NCI-H2029 (cell line): ENCODE results near the gene MYCBP.
"Not testable (repeated sequence)": the region's sequence is repeated elsewhere in the genome, so short reads cannot be mapped to it uniquely, and the experiment has no call there.

Experiments used
- DNase-seq: peaks from one replicate; lab custom pipeline; 2025; lab: John Stamatoyannopoulos, UW

MYCBP gene

DNA sequence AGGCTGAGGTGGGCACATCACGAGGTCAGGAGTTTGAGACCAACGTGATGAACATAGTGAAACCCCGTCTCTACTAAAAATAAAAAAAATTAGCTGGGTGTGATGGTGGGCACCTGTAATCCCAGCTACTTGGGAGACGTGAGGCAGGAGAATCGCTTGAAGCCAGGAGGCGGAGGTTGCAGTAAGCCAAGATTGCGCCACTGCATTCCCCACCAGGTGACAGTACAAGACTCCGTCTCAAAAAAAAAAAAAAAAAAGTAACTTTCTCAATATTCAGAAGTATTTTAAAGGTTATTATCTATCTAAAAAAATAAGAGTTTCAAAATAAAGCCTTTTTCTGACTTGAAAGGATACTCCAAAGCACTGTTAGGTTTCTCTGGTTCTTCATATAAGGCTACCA lies 5.9 kb downstream of the MYCBP start:
- DNase-seq: no peak

DNA sequence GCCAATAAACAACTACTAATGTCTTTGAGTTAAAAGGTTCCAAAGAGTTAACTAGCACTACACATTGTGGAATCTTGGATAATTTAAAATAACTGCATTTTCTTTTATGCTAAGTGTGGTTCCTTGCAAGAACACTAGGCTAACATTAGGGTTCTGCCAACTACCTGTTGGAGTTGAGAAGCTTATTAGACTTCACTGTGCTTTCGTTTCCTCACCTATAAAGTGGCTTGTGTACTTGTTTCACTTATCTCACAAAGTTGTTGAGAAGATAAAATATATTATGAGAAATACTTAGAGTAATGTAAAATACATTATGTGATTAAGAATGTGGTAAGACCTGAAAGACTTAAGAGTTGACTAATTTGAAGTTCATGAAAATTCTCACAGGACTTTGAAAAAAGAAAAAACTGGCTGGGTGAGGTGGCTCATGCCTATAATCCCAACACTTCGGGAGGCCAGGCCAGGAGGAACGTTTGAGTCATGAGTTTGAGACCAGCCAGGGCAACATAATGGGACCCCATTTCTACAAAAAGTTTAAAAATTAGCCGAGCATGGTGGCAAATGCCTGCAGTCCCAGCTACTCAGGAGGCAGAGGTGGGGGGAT lies 7.9 kb downstream of the MYCBP start:
- DNase-seq: no peak

DNA sequence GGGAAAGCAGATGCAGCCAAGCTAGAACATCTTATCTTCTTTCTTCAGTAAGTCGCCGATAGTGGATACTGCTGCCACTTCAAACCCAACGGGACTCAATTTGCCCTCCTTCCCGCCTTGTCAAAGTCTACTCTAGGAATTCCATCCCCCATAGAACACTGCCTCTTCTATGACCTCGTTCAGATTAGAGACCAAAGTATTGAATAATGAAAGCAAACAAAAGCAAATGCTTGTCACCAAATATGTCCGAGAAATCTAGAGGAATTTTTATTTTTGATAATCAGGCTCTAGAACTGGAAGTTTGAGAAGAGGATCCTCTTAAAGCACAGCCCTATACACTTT lies 12.7 kb downstream of the MYCBP start:
- DNase-seq: peak; percentile 67

DNA sequence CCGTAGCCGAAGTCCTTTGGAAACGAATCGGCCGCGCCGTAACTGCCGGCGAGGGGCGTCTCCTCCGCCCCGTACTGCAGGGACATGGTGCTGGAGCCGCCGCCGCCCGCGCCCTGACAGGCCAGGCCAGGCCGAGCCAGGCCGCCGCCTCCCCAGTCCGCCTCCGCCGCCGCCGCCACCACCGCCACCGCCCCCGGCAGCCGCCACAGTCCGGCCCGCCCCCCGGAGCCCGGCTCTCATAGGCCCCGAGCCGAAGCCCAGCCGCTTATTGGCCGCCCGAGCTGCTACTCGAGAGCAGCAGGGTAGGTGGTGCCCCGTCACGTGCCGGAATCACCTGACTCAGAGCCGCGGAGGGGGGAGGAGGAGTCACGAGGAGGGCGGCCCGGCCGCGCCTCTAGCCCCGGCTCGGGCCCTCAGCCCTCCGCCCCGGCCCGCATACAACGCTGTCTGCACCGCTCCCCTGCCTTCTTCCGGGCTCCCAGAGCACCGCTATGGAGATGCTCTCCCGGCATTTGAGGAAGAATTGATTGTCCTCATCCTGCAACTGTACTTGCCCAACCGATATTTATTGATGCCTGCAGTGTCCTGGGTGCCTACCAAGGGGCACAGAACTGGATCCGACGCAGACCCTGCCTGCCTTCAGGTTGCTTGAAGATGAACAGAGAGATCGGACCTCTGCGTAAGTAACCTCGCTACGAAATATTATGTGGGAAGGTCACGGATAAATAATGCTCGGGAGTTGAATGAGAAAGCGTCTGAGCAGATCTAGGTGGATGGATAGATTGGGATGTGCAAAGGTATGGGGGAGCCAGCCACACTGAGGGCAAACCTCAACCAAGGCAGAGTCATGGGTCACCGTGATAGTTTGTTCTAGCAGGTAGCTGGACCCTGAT lies 13.3 kb downstream of the MYCBP start, which contains the start of gene RRAGC:
Gene RRAGC, minus strand, starts transcription at position 212 of the 893 bp plus-strand sequence. Its CDS starts 126 bp downstream, at position 86.
- DNase-seq: peak; percentile 100

DNA sequence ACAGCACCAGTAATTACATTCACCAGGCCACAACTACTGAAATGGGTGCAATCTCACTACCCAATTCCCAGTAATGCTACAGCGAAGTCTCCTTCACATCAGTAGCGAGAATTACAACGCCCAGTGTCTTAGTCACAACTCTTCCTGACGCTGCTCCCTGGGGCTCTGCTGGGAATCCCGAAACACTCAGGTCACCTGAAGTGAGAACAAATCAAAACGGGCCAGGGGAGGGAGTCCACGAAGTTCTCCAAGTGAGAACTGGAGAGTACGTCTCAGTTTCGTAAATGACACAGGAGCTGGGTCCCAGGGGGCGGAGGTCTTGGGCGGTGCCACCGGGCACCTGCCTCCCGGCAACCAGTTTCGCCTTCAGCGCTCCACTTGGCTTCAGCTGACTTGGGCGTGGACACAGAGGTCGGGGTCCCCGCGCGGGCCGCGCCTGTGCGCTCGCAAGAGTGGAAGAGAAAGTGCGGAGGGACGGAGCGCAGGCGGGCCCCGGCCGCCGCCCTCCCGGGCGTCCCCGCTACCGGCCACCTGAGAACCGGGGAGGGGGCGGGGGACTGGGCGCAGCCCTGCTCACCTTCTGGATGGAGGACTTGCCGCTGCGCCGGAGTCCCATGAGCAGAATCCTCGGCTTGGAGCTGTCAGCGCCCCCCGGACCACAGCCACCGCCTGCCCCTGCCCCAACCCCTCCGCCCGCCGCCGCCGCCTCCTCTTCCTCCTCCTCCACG lies 14.2 kb downstream of the MYCBP start:
- peak; percentile 96 for DNase-seq

DNA sequence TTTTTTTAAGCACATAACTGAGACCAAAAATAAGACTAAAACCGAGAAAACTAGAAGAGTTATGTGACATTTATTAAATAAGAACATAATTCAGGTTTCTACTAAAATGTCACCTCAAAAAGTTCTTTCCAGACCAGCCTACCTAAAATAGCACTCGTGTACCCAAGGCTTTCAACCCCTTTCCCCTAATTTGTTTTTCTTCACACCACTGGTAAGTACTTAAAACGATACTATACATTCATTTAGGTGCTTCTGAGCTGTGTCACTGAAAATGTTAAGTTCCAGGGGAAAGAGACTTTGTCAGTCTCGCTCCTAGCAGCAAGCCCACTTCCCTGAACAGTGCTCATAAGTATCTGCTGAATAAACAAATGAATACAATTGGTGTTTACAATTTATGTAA lies 20.4 kb downstream of the MYCBP start:
- DNase-seq: no peak

DNA sequence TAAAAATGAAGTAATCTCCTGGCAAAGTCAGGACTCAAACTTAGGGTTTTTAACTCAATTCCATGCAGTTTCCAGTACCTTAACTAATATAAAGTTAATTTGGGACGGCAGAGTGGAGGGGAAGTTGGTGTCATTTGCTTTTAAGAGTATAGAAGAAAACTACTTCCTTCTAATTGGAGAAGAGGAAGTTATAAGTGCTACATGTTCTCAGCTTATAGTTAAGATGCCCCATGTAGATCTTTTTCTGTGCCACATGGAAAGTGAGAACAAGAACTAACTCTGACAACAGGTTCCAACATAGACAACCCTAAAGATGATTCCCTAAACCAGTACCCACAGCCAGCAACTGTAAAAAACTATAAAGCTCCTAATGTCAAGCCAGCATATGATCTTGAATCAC lies 25.1 kb downstream of the MYCBP start:
- DNase-seq: no peak

DNA sequence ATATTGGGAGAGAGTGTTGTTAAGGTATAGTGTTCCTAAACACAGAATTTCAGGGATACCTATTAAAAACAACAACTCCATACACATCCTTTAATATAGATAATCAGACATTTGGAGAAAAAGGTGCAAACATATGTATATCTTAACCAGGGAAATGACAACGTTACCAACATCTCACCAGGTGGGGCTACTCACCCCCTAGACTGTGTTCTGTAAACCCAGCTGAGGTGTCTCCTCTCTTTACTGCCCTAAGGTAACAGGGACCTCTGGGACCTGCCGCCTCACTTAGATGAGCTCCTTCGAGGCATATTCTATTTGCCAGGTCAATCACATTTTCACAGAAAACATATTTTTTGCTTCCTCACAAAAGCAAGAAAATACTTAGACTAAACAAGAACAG lies 26.9 kb downstream of the MYCBP start:
- no peak for DNase-seq

DNA sequence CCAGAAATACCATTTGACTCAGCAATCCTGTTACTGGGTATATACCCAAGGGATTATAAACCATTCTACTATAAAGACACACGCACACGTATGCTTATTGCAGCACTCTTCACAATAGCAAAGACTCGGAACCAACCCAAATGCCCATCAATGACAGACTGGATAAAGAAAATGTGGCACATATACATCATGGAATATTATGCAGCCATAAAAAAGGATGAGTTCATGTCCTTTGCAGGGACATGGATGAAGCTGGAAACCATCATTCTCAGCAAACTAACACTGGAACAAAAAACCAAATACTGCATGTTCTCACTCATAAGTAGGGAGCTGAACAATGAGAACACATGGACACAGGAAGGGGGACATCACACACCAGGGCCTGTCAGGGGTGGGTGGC lies 28.1 kb downstream of the MYCBP start:
- not testable (repeated sequence) for DNase-seq

DNA sequence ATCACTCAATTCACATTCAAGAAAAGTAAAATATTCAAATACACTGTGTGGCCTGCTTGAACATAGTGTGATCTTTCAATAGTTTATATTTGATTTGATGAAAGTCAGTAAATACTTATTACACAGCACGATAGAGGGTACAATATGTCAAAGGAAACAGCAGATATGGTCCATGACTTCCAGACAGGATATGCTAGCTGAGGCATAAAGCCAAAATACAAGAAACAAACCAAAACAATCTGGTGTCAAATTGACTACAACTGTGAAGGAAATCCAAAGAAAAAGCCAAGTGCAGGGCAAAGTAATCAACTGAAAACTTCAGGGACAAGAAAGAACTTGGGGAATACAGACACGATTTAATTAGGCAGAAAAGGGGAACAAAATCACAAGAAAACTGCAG lies 32.9 kb downstream of the MYCBP start:
- no peak for DNase-seq

DNA sequence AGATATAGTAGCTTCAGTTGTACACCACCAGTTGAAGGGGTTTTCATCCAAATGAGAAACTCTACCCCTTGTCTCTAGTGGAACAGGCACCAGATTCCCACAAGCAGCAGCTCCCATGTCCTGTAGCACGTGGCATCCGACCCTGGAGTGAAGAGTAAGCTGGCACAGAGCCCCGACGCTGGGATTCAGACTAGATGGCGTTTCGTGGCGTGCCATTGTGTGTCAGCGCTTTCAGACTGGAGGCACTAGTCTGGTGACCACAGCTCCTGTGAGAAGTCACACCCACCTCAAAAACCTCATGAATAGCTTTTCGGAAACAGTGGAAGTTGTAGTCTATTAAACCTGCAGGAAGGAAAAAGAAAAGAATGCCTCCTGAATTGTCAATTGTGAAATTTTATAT lies 33.8 kb downstream of the MYCBP start:
- DNase-seq: no peak

DNA sequence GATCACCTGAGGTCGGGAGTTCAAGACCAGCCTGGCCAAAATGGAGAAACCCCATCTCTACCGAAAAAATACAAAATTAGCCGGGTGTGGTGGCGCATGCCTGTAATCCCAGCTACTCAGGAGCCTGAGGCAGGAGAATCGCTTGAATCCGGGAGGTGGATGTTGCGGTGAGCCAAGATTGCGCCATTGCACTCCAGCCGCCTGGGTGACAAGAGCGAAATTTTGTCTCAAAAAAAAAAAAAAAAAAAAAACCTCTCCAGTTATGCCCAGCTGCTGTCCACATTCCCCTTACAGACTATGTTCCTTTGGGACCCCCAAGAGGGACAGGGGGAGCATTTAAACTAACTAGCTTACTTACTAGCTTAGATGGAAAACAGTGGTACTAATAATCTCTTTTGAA lies 36.8 kb downstream of the MYCBP start:
- not testable (repeated sequence) for DNase-seq

DNA sequence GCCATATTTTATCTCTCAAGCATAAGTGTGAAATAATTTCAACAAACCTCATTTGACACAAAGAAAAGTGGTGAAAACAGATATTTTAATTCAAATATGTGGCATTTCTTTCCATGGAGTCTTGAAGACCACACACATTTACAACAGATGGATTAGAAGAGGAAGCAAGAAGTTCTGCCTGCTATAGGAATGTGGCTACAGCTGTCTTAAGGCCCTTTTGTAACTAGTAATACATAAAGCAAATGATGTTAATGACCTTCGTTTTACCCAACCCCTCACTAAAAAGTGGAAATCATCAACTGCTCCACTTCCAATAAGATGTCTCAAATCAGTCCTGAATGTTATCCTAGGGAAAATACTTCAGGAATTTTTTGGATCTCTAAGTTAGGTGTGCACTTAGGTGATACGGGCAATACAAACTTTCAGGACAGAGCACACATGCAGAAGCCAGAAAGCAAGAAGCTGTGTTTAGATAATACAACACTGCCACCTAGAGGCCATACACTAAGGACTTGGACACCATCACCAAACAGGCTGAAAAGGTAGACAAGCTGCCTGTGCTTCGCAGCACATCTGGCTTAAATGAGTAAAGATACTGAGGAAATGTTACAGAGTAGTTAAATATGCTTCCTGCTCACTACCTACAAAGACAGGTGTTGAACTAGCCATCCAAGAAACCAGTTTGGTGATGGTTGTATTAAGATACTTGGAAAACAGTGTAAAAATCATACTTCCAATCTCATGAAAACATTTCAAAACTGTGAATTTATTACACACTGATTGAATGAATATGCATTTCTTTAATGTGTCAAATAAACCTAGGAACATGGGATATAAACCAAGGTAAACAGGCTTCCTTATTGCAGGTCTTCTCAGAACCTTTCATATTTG lies 38.0 kb downstream of the MYCBP start:
- DNase-seq: peak; percentile 100

DNA sequence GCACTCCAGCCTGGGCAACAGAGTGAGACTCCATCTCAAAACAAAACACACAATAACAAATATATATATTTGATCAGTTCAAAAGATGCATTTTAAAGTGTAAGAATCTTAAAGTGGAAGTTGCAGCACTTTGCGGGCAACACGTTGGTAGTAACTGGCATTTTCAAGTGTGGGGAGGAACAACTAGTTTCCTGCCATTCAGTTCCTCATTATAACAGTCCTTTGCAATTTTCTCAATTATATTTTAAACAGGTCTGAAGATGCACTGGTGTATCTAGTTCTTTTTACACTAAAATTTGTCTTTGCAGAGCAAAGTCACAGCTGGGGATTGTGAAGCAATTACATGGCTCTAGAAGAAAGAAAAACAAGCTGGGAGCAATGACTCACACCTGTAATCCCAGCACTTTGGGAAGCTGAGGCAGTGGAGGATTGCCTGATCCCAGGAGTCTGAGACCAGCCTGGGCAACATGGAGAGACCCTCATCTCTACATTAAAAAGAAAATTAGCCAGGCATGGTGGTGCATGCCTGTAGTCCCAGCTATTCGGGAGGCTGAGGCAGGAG lies 38.8 kb downstream of the MYCBP start:
- DNase-seq: no peak

DNA sequence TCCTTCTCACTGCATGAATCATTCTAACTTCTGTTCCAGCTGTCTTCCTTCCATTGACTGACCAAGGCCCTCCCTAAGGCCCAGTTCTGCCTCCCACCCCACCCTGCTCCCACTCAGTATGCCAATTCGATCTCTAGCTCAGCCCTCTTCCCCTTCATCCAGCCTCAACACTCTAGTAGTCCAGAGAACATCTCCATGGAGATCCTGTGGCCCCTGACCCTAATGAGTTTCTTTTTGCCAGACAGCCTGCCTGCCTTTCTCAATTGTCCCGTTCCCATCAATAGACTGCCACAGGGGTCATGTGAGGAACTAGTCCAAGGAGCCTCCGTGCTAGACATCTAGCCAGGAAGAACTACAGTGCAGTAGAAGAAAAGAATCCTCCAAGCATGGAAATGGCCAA lies 40.0 kb downstream of the MYCBP start:
- no peak for DNase-seq

DNA sequence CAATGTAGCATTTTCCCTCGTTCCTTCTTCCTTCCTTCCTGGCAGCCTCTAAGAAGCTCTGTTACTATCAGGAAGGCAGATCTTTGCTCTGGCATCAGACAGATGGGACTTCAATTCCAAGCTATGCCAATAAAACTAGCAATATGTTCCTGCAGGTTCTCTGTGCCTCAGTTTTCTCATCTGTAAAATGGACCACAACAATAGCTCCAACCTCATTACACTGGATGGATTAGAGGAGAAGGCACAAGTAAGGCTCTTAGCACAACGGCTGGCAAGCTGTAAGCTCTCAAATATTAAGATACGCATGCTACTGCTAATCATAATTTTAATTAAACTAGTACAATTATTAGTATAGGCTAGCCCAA lies 40.8 kb downstream of the MYCBP start:
- DNase-seq: no peak

DNA sequence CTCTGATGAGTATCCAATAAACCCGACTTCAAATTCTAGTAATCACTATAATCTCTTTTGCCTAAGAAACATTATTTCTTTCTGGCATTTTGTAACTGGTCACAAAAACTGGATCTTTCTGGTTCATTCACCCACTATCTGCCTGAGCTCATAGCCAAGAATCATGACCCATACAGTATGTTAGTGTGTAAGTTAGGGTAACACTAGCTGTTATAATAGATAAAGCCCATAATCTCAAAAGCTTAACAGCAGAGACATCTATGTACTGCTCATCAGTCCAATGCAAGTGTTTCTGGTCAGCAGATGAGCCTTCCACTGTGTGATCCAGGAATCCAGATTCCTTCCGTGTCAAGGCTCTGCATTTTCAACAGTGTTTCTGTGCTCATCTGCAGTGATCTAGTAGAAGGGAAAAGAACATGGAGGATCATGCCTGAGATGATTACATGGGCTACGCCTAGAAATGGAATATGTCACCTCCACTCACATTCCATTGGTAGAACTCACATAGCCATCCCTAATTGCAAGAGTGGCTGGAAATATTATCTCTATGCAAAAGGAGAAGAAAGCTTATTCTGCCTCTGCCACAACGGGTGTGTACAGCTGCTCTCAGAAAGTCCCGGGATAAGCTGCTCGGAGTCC lies 41.3 kb downstream of the MYCBP start:
- no peak for DNase-seq

DNA sequence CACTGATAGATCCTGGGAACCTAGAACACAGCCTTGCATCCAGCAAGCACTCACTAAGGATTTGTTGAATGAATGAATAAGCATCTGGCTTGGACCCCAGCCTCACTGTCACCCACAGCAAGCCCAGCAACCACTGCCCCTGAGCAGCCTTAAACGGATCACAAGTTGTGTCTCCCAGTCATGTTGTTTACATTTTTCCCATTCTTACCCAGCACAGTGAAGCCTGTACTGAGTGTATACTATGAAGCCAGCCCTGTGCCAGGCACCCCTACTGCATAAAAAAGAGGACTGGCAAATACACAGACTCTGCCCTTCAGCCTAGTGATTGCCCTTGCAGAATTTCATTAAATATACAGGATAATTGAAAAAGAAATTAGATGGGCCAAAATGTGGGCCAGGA lies 43.8 kb downstream of the MYCBP start:
- no peak for DNase-seq

DNA sequence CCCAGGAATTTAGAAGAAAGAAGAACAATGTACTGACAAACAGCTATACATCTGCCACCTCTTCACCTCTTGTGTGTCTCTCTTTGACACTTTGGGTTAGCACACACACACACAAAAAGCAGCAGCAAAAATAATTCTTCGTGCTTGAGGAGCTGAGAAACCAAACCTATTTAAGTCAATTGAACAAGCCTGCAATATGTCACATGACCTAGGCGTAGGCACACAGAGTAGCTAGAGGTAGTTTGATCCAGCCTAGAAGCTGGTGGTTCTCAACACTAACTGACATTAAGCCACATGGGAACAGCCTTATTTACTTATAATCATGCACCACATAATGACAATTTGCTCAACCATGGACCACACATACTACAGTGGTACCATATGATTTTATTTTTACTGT lies 45.8 kb downstream of the MYCBP start:
- DNase-seq: no peak

DNA sequence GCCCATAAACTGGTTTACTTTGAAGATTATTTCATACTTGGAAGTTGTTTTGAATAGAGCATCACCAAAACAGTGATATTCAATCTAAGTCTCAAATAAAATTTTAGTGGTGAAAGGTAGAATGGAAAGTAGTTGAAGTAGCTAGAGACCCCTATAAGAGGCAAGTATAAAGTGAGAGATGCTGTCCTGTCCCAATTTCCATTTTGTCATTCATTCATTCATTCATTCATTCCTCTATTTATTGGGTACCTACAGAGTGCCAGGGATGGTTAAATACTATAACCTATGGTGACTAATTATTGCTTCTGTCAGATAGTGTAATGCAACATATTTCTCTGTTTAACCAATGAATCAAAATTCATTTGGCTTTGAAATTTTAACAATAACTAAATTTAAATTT lies 46.3 kb downstream of the MYCBP start:
- no peak for DNase-seq

DNA sequence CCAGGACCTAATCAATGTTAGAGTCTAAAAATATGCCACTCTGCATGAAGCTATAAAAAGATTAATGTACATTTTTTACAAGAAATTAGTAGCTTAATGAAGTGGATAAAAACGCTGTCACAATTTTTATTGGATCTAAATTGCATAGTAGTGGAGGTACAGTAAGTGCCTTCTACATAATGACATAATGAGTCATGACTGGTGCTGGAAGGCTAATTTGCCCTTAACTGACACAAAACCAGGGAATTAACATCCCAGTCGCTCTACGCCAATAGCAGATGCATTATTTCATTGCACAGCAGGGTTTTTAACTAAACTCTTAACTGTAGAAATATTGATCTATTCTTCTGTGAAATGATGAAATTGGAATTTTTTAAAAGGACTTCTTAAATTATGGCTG lies 46.9 kb downstream of the MYCBP start:
- no peak for DNase-seq
